Heart right ventricle (tissue), 16 donors: ENCODE measurements around the gene GALNTL6. TPM values are rescaled to one million over a fixed set of nuclear protein-coding genes. Genes with fewer than 3 reads are reported as not detected.

Experiments used
- ATAC-seq, 8 donors: fragments of 200-7000 bp; cut with Tn5 transposase; one replicate each; pipeline ENCODE4 v1.9.1; 2020; ENCODE audit warnings: mild to moderate bottlenecking in 8 of 8, moderate library complexity in 8 of 8, moderate number of reproducible peaks in 1 of 8
- DNase-seq, 2 donors: peaks; one replicate each; pipeline ENCODE4 v3.0.0-alpha.2; 2020
- H3K27ac ChIP-seq, 10 donors: fragments of 200-600 bp; sonication (generic) in 2 of 10; one replicate each; pipeline versions ENCODE4 v1.5.0 to v1.8.0; 2020 to 2022; ENCODE audit warnings: mild to moderate bottlenecking in 3 of 10
- H3K27me3 ChIP-seq, 7 donors: fragments of 200-600 bp; one replicate each; pipeline ENCODE4 v1.8.0; 2021 to 2022; ENCODE audit warnings: mild to moderate bottlenecking in 2 of 7
- H3K36me3 ChIP-seq, 9 donors: fragments of 200-600 bp; sonication (generic) in 1 of 9; one replicate each; pipeline versions ENCODE4 v1.5.0 to v1.8.0; 2020 to 2022; ENCODE audit warnings: mild to moderate bottlenecking in 2 of 9
- H3K4me1 ChIP-seq, 9 donors: fragments of 200-600 bp; sonication (generic) in 1 of 9; one replicate each; pipeline versions ENCODE4 v1.5.0 to v1.8.0; 2020 to 2022; ENCODE audit warnings: mild to moderate bottlenecking in 4 of 9
- H3K4me3 ChIP-seq, 10 donors: fragments of 200-600 bp; sonication (generic) in 2 of 10; one replicate each; pipeline versions ENCODE4 v1.5.0 to v1.8.0; 2020 to 2022; ENCODE audit warnings: mild to moderate bottlenecking in 7 of 10, moderate library complexity in 2 of 10
- H3K9me3 ChIP-seq, 11 donors: fragments of 200-600 bp in 10 of 11; sonication (generic) in 2 of 11; one replicate each; pipeline versions ENCODE4 v1.5.0 to v1.8.0; 2013 to 2022; ENCODE audit warnings: mild to moderate bottlenecking in 2 of 11, control low read depth in 1 of 11, moderate library complexity in 1 of 11
- WGBS, 2 donors: extraction: QIAGEN DNeasy Blood & Tissue Kit; methylation state at CpG; one replicate each; pipeline ENCODE4 v1.1.7; 2013; ENCODE audit warnings: inconsistent platforms in 1 of 2; 5-methylcytosine and 5-hydroxymethylcytosine counted together
- intact Hi-C, 10 donors: fragments of 100-400 bp; cut with DNase I; formaldehyde crosslinking; loops; one replicate each; pipeline versions ENCODE4 v1.11.1 to v1.14.2; 2022
- polyA plus RNA-seq, 2 donors: library from polyadenylated mRNA; stranded (reverse); fragments of 200-250 nt; gene quantifications; one replicate each; pipeline ENCODE4 v1.2.3, GENCODE V29; 2013
- total RNA-seq, 10 donors: library from RNA; stranded (reverse); fragmentation: NEBNext Ultra II Directional in 3 of 10; extraction: Animal tissue kit (Norgen Biotek cat#: 25700) in 3 of 10; gene quantifications; one replicate each; pipeline versions ENCODE4 v1.2.1 to v1.2.4, GENCODE V29; 2021 to 2023
- TF ChIP-seq, protein P1 (sequence below), 9 donors: fragments of 200-600 bp; sonication (generic) in 2 of 9; IDR thresholded peaks; one replicate each; pipeline versions ENCODE4 v1.5.0 to v1.8.0; 2021 to 2022; ENCODE audit warnings: antibody characterized with exemption in 9 of 9, mild to moderate bottlenecking in 5 of 9, moderate library complexity in 1 of 9
- donor health status: Arrhythmogenic right ventricular cardiomyopathy.
- donor health status: ischemic (EF 13 %, LVEDD 7.1; RV severe dilation, severe dysfunction).
- donor health status: healthy with polysubstance abuse.
- donor health status: DM: no; HTN: yes; CAD: no.
- donor health status: DM: no; HTN: no; CAD: no.
- donor health status: ischemic (EF 25% LVEDD 6.9; RV normal size, moderate dysfunction).
- donor health status: ischemic (EF 25% LVEDD 5.7; RV mildly dilated, moderate dysfunction).
- donor health status: healthy.
- donor health status: DM: yes; HTN: yes; CAD: no.
- donor health status: Ischemic cardiomyopathy.
- donor health status: ischemic (EF 35%, LVEDD 5.7; RV mildly dilated, moderate dysfunction).
- donor health status: nonischemic (EF 11% LVEDD 7.7; RV severe dilation, severe dysfunction).
- donor health status: DM: yes; HTN: yes; CAD: no.
- donor health status: PGD.
- donor health status: ischemic (EF 29% LVEDD 5.4; RV normal size, mild dysfunction).
- donor health status: nonischemic (EF 23%, LVEDD 6.1; RV moderate dilation, normal function).

GALNTL6 gene
- total and polyA plus RNA-seq, 12 donors, result 0.14 to 2.6 (median 0.49) TPM; not detected in 6

DNA sequence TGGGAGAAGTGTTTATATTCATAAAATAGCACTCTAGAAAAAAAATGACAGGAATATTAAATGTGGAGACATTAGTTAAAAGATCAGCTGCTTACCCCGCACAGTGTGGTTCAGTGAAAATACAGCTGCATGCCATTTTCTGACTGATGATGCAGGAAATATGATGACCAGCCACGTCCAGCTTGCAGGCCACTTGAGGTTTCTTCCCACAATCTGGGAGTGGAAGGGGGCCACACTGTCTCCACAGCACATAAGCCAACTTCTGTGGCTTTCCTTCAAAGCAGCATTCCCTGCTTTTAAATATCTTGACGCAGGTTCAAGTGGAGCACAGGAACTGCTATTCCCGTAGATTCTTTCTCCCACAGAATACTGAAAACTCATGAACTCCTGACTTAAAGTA is 1182.0 kb downstream of the GALNTL6 start:
- TF ChIP-seq, protein P1, sequence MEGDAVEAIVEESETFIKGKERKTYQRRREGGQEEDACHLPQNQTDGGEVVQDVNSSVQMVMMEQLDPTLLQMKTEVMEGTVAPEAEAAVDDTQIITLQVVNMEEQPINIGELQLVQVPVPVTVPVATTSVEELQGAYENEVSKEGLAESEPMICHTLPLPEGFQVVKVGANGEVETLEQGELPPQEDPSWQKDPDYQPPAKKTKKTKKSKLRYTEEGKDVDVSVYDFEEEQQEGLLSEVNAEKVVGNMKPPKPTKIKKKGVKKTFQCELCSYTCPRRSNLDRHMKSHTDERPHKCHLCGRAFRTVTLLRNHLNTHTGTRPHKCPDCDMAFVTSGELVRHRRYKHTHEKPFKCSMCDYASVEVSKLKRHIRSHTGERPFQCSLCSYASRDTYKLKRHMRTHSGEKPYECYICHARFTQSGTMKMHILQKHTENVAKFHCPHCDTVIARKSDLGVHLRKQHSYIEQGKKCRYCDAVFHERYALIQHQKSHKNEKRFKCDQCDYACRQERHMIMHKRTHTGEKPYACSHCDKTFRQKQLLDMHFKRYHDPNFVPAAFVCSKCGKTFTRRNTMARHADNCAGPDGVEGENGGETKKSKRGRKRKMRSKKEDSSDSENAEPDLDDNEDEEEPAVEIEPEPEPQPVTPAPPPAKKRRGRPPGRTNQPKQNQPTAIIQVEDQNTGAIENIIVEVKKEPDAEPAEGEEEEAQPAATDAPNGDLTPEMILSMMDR (IDR thresholded peaks at IDR 0.05), result no peak
- H3K4me3 ChIP-seq, result no peak overlapping the region
- peaks cover 0 to 13% (median 0%) of the 10 kb centered on the region in 9 donors for H3K4me1 ChIP-seq
- intact Hi-C loops, result no loop called here
- H3K27ac ChIP-seq, result no peak overlapping the region
- no peaks in the 10 kb centered on the region for H3K36me3 ChIP-seq
- 59 to 65% methylated on average over 4 of the region's 4 CpGs for WGBS, 2 donors
- H3K27me3 ChIP-seq, result no peaks in the 10 kb centered on the region
- DNase-seq (no peak), ATAC-seq (no peak)
- H3K9me3 ChIP-seq, result no peaks in the 10 kb centered on the region

DNA sequence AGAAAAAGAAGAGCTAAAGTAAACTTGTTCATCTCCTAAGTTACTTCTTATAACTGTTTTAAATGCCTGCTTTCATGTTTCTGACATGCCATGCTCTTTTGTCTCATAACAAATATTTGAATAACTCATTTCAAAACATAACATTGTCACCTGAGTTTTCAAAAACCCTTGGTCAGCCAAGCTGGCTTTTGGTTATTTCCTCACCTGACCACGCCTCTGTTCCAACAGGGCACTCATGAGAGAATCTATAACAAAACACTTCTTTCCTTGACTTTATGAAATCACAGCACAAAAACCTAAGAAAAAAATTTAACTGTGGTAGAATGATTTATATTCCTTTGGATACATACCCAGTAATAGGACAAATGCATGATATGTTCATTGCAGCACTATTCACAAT is 1182.5 kb downstream of the GALNTL6 start:
- no peaks in the 10 kb centered on the region for H3K36me3 ChIP-seq
- H3K27me3 ChIP-seq, result no peaks in the 10 kb centered on the region
- H3K4me3 ChIP-seq, result no peak overlapping the region
- no peak overlapping the region for H3K27ac ChIP-seq
- H3K9me3 ChIP-seq, result no peaks in the 10 kb centered on the region
- 96% methylated on average over 1 of the region's 1 CpG for WGBS, 2 donors
- TF ChIP-seq, protein P1 (IDR thresholded peaks at IDR 0.05), result no peak
- intact Hi-C loops, result no loop called here
- H3K4me1 ChIP-seq, result peaks cover 0 to 13% (median 0%) of the 10 kb centered on the region in 9 donors
- no peak for ATAC-seq
- no peak for DNase-seq

DNA sequence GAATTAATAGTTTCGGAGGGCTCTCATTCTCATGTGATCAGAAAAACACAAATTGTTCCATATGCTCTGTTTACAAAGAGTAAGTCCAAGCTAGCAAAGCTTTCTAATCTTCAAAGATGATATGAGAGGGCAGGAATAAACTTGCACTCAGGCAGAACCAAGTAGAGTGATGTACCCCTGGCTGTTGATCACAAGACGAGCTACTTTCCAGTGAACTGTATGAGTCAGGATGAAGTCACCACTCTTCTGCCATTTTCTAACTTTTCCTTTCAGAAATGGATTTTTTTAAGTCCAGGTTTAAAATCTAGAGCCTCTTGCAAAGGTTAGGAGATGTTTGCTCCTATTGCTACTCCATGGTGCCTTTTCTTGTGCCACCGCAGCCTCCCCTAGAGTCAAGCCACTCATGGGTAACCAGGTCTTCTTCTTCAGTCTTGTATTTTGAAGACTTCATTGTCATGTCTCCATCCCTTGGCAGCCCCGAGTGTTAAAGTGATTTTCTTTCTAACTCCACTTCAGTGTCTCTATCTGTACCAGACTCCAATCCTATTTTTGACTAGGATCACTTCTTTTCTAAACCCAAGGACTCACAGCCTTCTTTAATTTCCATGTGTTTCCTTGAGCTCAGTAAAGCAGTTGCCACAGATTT is 1183.5 kb downstream of the GALNTL6 start:
- intact Hi-C loops, result no loop called here
- no peak for ATAC-seq
- no peak overlapping the region for H3K4me3 ChIP-seq
- no peaks in the 10 kb centered on the region for H3K27me3 ChIP-seq
- no peaks in the 10 kb centered on the region for H3K36me3 ChIP-seq
- H3K9me3 ChIP-seq, result no peaks in the 10 kb centered on the region
- TF ChIP-seq, protein P1 (IDR thresholded peaks at IDR 0.05), result no peak
- peaks cover 0 to 13% (median 0%) of the 10 kb centered on the region in 9 donors for H3K4me1 ChIP-seq
- no peak overlapping the region for H3K27ac ChIP-seq
- 91 to 92% methylated on average over 4 of the region's 4 CpGs for WGBS, 2 donors
- no peak for DNase-seq

DNA sequence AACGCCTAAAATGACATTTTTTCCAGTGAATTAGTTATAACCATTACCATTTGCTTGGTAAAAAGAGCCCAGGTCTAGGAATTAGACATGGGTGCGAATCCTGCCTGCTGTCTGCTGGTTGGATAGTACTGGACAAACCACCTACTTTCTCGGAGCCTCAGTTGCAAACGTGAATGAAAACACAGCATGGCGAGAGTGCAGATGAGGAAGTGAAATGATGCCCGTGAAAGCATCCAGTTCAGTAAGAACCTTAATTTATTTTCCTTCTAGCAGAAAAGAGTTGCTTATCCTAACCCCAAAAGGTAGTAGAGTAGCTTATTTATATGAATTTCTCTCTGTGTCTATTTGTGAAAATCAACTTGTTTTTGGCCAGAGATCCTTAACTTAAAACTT is 1184.0 kb downstream of the GALNTL6 start:
- 88 to 92% methylated on average over 6 of the region's 6 CpGs for WGBS, 2 donors
- DNase-seq, result no peak
- H3K9me3 ChIP-seq, result no peaks in the 10 kb centered on the region
- no peaks in the 10 kb centered on the region for H3K36me3 ChIP-seq
- no peak overlapping the region for H3K4me3 ChIP-seq
- no peaks in the 10 kb centered on the region for H3K27me3 ChIP-seq
- peaks cover 0 to 13% (median 0%) of the 10 kb centered on the region in 9 donors for H3K4me1 ChIP-seq
- intact Hi-C loops, result no loop called here
- TF ChIP-seq, protein P1 (IDR thresholded peaks at IDR 0.05), result no peak
- ATAC-seq, result no peak
- no peak overlapping the region for H3K27ac ChIP-seq
